Activated naive CD4-positive, alpha-beta T cell treated with anti-CD3 and anti-CD28 coated beads for 36 hours (primary cell): ENCODE measurements around the gene ADAT1. TPM values are rescaled to one million over a fixed set of nuclear protein-coding genes. Genes with fewer than 3 reads are reported as not detected.

Source experiments
- CTCF ChIA-PET: fragments of 350-600 bp; sonication (Branson Sonifier 250); formaldehyde crosslinking; loops from one replicate; lab custom pipeline; 2021; ENCODE audit warnings: antibody characterized with exemption; lab: Charles Lee
- DNase-seq: peaks from one replicate; pipeline ENCODE4 v3.0.0-alpha.2; 2020
- H3K27ac Mint-ChIP-seq: one replicate; pipeline ENCODE4 v1.8.0; 2021; ENCODE audit warnings: mild to moderate bottlenecking, mixed read lengths
- H3K27me3 Mint-ChIP-seq: one replicate; pipeline ENCODE4 v1.8.0; 2021; ENCODE audit warnings: low read depth, mixed read lengths
- H3K36me3 Mint-ChIP-seq: one replicate; pipeline ENCODE4 v1.8.0; 2021; ENCODE audit warnings: low read depth, mixed read lengths
- H3K4me1 Mint-ChIP-seq: one replicate; pipeline ENCODE4 v1.8.0; 2021; ENCODE audit warnings: low read depth, mixed read lengths
- H3K4me3 Mint-ChIP-seq: one replicate; pipeline ENCODE4 v1.8.0; 2021; ENCODE audit warnings: mild to moderate bottlenecking, moderate library complexity, mixed read lengths
- H3K9me3 Mint-ChIP-seq: one replicate; pipeline ENCODE4 v1.8.0; 2021; ENCODE audit warnings: mixed read lengths
- intact Hi-C: fragments of 100-400 bp; cut with micrococcal nuclease; formaldehyde crosslinking; loops from one replicate; pipeline ENCODE4 v1.15.1; 2023
- total RNA-seq, 2 experiments: library from RNA; stranded (reverse); gene quantifications; one replicate each; pipeline ENCODE4 v1.2.3, GENCODE V29; 2021

ADAT1 gene
- total RNA-seq, 2 experiments from 2014 or later, result 45.3 to 47.5 TPM

GRCh38 chr16:75555707-75556430 lies 67.2 kb downstream of the ADAT1 start, which contains the start of gene TMEM231:
TSS of gene TMEM231 (minus strand) at chr16:75556252. CDS start at chr16:75556209, 43 bp downstream.
- Mint-ChIP-seq H3K4me3 (peak within 1 kb of the TSS; percentile 87), H3K36me3 (no peaks in the 10 kb centered on the region), H3K27me3 (peaks cover 8% of the 10 kb centered on the region), H3K27ac (peak within 1 kb of the TSS; percentile 77), H3K9me3 (no peaks in the 10 kb centered on the region), H3K4me1 (peaks cover 5% of the 10 kb centered on the region)
- peak; percentile 98 for DNase-seq
- CTCF ChIA-PET, result interaction anchor here (1.2 to 3.4 kb wide), 3 partner anchors 39 to 91 kb away, joined by 4 to 13 read pairs (median 5); no protein-coding TSS in a partner anchor
- intact Hi-C loops, result loop anchor here (1.0 to 2.0 kb wide), 8 partner anchors 9 to 1634 kb away; partner anchors contain the start of genes ADAT1, CFDP1, KARS1 and TERF2IP

- H3K4me1 Mint-ChIP-seq, result peaks cover 9% of the 10 kb centered on the region
- intact Hi-C loops, result no loop called here
- no peaks in the 10 kb centered on the region for H3K36me3 Mint-ChIP-seq
- H3K9me3 Mint-ChIP-seq, result no peaks in the 10 kb centered on the region
- H3K27ac Mint-ChIP-seq, result no peak overlapping the region
- CTCF ChIA-PET, result interaction anchor here (1.4 to 3.4 kb wide), 2 partner anchors 38 to 60 kb away, joined by 5 to 13 read pairs; no protein-coding TSS in a partner anchor
- peaks cover 8% of the 10 kb centered on the region for H3K27me3 Mint-ChIP-seq
- peak; percentile 21 for DNase-seq
- peak overlapping the region; percentile 87 for H3K4me3 Mint-ChIP-seq
Observed at GRCh38 chr16:75555213-75555706, 67.8 kb downstream of the ADAT1 start.

- H3K4me3 Mint-ChIP-seq, result no peak overlapping the region
- no peak overlapping the region for H3K27ac Mint-ChIP-seq
- DNase-seq, result no peak
- peaks cover 14% of the 10 kb centered on the region for H3K4me1 Mint-ChIP-seq
- no peaks in the 10 kb centered on the region for H3K9me3 Mint-ChIP-seq
- intact Hi-C loops, result no loop called here
- no peaks in the 10 kb centered on the region for H3K36me3 Mint-ChIP-seq
- H3K27me3 Mint-ChIP-seq, result peaks cover 4% of the 10 kb centered on the region
- CTCF ChIA-PET, result interaction anchor here (1.5 to 3.7 kb wide), 3 partner anchors 36 to 81 kb away, joined by 4 to 22 read pairs (median 12); no protein-coding TSS in a partner anchor
Observed at GRCh38 chr16:75552951-75553350, 70.1 kb downstream of the ADAT1 start.

DNA sequence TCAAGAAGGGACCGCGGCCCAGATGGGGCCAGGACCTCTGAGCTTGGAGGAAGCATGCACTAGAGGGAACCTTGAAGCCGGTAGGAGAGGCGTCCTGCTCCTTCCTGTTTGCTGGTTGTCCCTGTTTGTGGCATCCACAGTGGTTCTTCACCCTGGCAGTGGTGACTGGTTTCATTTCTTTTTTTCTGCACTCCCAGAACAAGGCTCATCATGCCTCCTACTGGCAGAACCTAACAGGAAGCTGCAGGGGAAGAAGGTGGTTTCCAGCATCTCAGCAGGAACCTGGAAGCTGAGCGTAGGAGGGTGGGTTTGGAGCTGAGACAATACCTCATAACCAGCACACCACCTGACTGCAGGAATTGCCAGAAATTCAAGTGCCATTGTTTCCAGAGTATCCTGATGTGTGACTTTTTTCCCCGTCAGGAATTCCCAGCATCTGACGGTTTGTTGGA lies 72.8 kb downstream of the ADAT1 start:
- no peak overlapping the region for H3K27ac Mint-ChIP-seq
- CTCF ChIA-PET, result interaction anchor here (0.6 to 3.7 kb wide), 10 partner anchors 19 to 316 kb away, joined by 3 to 27 read pairs (median 4); no protein-coding TSS in a partner anchor

More for the DNA sequence above, 72.8 kb downstream of the ADAT1 start:
- intact Hi-C loops, result loop anchor here (1.0 kb wide), 2 partner anchors 33 to 79 kb away; no protein-coding TSS in a partner anchor
- no peak overlapping the region for H3K4me3 Mint-ChIP-seq
- no peaks in the 10 kb centered on the region for H3K36me3 Mint-ChIP-seq
- H3K4me1 Mint-ChIP-seq, result peaks cover 12% of the 10 kb centered on the region
- DNase-seq, result peak; percentile 69
- no peaks in the 10 kb centered on the region for H3K9me3 Mint-ChIP-seq
- peaks cover 4% of the 10 kb centered on the region for H3K27me3 Mint-ChIP-seq

Other genes with a start within 250 kb of the ADAT1 start
- 10 to 100 TPM; 37.2 to 44.1 TPM for gene CFDP1, start 189.8 kb downstream of the ADAT1 start, total RNA-seq
- 10 to 100 TPM; 18.8 to 19.0 TPM for gene TMEM170A, start 158.6 kb downstream of the ADAT1 start, total RNA-seq
- gene CHST6, start 127.8 kb downstream of the ADAT1 start, total RNA-seq, result not detected
- gene CHST5, start 87.2 kb downstream of the ADAT1 start, total RNA-seq, result under 1 TPM in 1 of 2 experiments, not detected in 1; 0.10 TPM
- 1 to 10 TPM; 4.5 to 5.4 TPM for gene TMEM231, start 67.0 kb downstream of the ADAT1 start, total RNA-seq
- gene GABARAPL2, start 56.9 kb downstream of the ADAT1 start, total RNA-seq, result 10 to 100 TPM; 63.3 to 66.8 TPM
- 100 to 1,000 TPM; 371 to 385 TPM for gene KARS1, start 24.4 kb upstream of the ADAT1 start, total RNA-seq
- gene TERF2IP, start 24.5 kb upstream of the ADAT1 start, total RNA-seq, result 10 to 100 TPM; 78.6 to 79.0 TPM
- not detected for gene CPHXL2, start 53.7 kb upstream of the ADAT1 start, total RNA-seq
- gene DUXB, start 78.2 kb upstream of the ADAT1 start, total RNA-seq, result not detected
- gene CPHXL, start 103.2 kb upstream of the ADAT1 start, total RNA-seq, result not detected